ENCODE results near the gene PIM3. TPM values are rescaled to one million over a fixed set of nuclear protein-coding genes. Genes with fewer than 3 reads are reported as not detected.
A peak's percentile ranks its signal among the peaks of the same experiment; 100 is the strongest.

PIM3 gene
- total RNA-seq, 1 experiment from 2014 or later: 67.0 TPM

DNA sequence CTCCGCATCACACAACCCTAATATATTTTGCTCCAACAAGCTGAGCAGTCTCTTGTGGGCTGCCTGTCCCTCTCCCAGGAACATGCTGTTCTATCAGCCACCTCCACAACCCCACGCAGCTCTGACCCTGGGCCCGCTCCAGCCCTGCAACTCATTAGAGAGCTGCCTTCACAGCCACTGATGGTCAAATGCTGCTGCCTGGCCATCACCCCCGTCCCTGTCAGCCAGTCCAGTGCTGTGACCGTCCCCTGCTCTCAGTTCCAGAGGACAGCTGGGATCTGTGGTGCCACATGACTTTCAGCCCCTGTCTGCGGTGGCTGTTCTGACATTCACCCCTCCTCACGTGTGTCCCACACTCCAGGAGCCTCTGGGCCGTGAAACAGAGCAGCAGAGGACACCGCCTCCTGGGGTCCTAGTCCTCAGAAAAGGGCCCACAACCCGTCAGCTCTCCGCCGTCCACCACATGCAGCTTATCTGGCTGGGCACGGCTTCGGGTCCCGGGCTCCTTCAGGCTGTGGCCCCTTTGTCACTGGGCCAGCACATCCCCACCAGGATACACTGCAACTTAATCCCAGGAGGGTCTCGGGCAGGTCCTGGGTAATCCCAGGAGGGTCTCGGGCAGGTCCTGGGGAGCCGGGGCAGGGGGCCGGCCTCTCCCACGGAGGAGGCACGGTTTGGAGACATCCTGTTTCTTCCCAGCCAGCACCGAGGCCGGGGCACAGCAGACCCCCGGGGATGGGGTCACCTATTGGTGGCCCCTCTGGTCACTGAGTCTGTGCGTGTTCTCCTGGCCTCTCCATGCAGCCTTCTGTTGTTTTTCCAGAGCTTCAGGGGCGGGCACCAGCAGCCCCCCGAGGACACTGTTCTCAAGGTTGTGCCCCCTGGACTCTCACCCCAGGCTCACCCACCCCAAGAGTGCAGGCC lies 27.1 kb upstream of the PIM3 start:
- ChIA-PET CTCF (no interaction called here), POLR2A (ENCODE audit: unreplicated experiment) (interaction anchor here (0.5 to 1.0 kb wide), 4 partner anchors 17 to 69 kb away, joined by 3 to 4 read pairs (median 4); partner anchors contain the start of gene PIM3)

GRCh38 chr22:49934160-49934890 lies 26.2 kb upstream of the PIM3 start:
- no peaks in the 10 kb centered on the region for H3K9me2 ChIP-seq (ENCODE audit: insufficient read depth)
- DNase-seq: peak; percentile 77 to 88
- peaks cover 37% of the 10 kb centered on the region for H3F3A ChIP-seq (ENCODE audit: insufficient read depth, low read depth)
- H3K4me3 ChIP-seq: no peak overlapping the region; the same call in 1 of the 2 replicates
- no peak for TF ChIP-seq EZH2 (IDR thresholded peaks at IDR 0.05; ENCODE audit: low read depth)
- TF ChIP-seq, protein P1, sequence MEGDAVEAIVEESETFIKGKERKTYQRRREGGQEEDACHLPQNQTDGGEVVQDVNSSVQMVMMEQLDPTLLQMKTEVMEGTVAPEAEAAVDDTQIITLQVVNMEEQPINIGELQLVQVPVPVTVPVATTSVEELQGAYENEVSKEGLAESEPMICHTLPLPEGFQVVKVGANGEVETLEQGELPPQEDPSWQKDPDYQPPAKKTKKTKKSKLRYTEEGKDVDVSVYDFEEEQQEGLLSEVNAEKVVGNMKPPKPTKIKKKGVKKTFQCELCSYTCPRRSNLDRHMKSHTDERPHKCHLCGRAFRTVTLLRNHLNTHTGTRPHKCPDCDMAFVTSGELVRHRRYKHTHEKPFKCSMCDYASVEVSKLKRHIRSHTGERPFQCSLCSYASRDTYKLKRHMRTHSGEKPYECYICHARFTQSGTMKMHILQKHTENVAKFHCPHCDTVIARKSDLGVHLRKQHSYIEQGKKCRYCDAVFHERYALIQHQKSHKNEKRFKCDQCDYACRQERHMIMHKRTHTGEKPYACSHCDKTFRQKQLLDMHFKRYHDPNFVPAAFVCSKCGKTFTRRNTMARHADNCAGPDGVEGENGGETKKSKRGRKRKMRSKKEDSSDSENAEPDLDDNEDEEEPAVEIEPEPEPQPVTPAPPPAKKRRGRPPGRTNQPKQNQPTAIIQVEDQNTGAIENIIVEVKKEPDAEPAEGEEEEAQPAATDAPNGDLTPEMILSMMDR (conservative IDR thresholded peaks at IDR 0.05): no peak
- ChIA-PET CTCF (no interaction called here), POLR2A (ENCODE audit: unreplicated experiment) (interaction anchor here (0.5 to 1.0 kb wide), 5 partner anchors 15 to 70 kb away, joined by 3 to 4 read pairs (median 3); partner anchors contain the start of gene PIM3)
- H3K79me2 ChIP-seq (ENCODE audit: low read depth): no peaks in the 10 kb centered on the region
- no peaks in the 10 kb centered on the region; the same call in 1 of the 2 replicates for H3K27me3 ChIP-seq (ENCODE audit: insufficient read depth, low read depth)
- H3K4me2 ChIP-seq: peak overlapping the region; percentile 58
- no peaks in the 10 kb centered on the region for H3K36me3 ChIP-seq (ENCODE audit: low read depth)
- no peak overlapping the region for H2AFZ ChIP-seq
- H3K4me1 ChIP-seq (replicated peaks; ENCODE audit: insufficient read depth): peaks cover 29% of the 10 kb centered on the region
- intact Hi-C loops (cut with micrococcal nuclease; ENCODE audit: unreplicated experiment): no loop called here
- TSS peak; percentile 68 for BruUV-seq (replicated peaks)
- no peaks in the 10 kb centered on the region for H4K20me1 ChIP-seq (ENCODE audit: insufficient read depth)
- H3K9me3 ChIP-seq (ENCODE audit: insufficient read depth, low read depth): no peaks in the 10 kb centered on the region
- H3K27ac ChIP-seq: no peak overlapping the region

More for the DNA sequence above, 27.1 kb upstream of the PIM3 start:
- peaks cover 37% of the 10 kb centered on the region for H3F3A ChIP-seq (ENCODE audit: insufficient read depth, low read depth)
- intact Hi-C loops (cut with micrococcal nuclease; ENCODE audit: unreplicated experiment): no loop called here
- H3K27ac ChIP-seq: no peak overlapping the region
- no peak overlapping the region for H2AFZ ChIP-seq
- no peaks in the 10 kb centered on the region; the same call in 1 of the 2 replicates for H3K27me3 ChIP-seq (ENCODE audit: insufficient read depth, low read depth)
- DNase-seq: no peak
- peak overlapping the region; percentile 58; the same call in 1 of the 2 replicates for H3K4me2 ChIP-seq
- TF ChIP-seq, protein P1 (conservative IDR thresholded peaks at IDR 0.05): no peak
- no peak for TF ChIP-seq EZH2 (IDR thresholded peaks at IDR 0.05; ENCODE audit: low read depth)
- no peaks in the 10 kb centered on the region for H4K20me1 ChIP-seq (ENCODE audit: insufficient read depth)
- H3K9me2 ChIP-seq (ENCODE audit: insufficient read depth): no peaks in the 10 kb centered on the region
- H3K79me2 ChIP-seq (ENCODE audit: low read depth): no peaks in the 10 kb centered on the region
- peaks cover 29% of the 10 kb centered on the region for H3K4me1 ChIP-seq (replicated peaks; ENCODE audit: insufficient read depth)
- H3K4me3 ChIP-seq: no peak overlapping the region
- BruUV-seq (replicated peaks): TSS peak; percentile 62
- no peaks in the 10 kb centered on the region for H3K36me3 ChIP-seq (ENCODE audit: low read depth)
- H3K9me3 ChIP-seq (ENCODE audit: insufficient read depth, low read depth): no peaks in the 10 kb centered on the region

DNA sequence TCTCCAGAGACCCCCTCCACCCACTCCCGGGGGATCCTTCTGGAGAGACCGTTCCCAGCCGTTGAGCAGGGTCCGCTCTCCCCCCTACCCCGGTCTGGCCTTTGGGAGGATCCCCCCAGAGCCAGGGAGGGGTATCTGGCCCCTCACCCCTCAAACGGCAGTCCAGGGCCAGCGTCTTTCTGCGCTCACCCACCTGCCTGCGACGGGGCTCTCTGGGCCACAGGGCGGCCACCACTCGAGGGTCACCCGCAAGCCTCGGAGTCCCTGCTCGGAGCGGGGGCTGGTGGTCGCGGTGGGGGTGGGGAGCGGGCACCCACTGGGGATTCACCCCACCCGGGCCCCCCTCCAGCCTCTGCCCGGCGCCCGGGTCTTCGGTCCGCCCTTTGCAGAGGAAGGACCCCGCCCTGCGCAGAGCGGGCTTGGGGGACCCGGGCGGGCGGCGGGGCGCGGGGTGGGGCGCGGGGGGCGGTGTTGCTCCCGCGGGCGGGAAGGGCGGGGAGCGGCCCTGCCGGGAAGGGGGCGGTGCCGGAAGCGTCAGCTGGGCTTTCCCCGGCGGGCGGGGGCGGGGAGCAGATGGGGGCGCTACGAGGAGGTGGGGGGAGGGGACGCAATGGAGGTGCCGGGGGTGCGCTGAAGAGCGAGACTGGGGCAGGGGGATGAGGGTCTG lies 25.5 kb upstream of the PIM3 start:
- no peaks in the 10 kb centered on the region for H3K9me2 ChIP-seq (ENCODE audit: insufficient read depth)
- H3K4me3 ChIP-seq: peak overlapping the region; percentile 30; the same call in 1 of the 2 replicates
- no peaks in the 10 kb centered on the region for H3K79me2 ChIP-seq (ENCODE audit: low read depth)
- DNase-seq: peak in 1 of 2 experiments; percentile 84
- H3K4me2 ChIP-seq: peak overlapping the region; percentile 58
- peaks cover 37% of the 10 kb centered on the region for H3F3A ChIP-seq (ENCODE audit: insufficient read depth, low read depth)
- H4K20me1 ChIP-seq (ENCODE audit: insufficient read depth): no peaks in the 10 kb centered on the region
- no peaks in the 10 kb centered on the region for H3K36me3 ChIP-seq (ENCODE audit: low read depth)
- ChIA-PET POLR2A (ENCODE audit: unreplicated experiment) (interaction anchor here (1.5 kb wide), 1 partner anchor 17 kb away, joined by 4 read pairs; no protein-coding TSS in a partner anchor), CTCF (no interaction called here)
- BruUV-seq (replicated peaks): no TSS peak
- H3K27ac ChIP-seq: no peak overlapping the region
- TF ChIP-seq, protein P1 (conservative IDR thresholded peaks at IDR 0.05): no peak
- no peak for TF ChIP-seq EZH2 (IDR thresholded peaks at IDR 0.05; ENCODE audit: low read depth)
- H3K27me3 ChIP-seq (ENCODE audit: insufficient read depth, low read depth): no peaks in the 10 kb centered on the region
- no peaks in the 10 kb centered on the region for H3K9me3 ChIP-seq (ENCODE audit: insufficient read depth, low read depth)
- H3K4me1 ChIP-seq (replicated peaks; ENCODE audit: insufficient read depth): peaks cover 29% of the 10 kb centered on the region
- intact Hi-C loops (cut with micrococcal nuclease; ENCODE audit: unreplicated experiment): no loop called here
- no peak overlapping the region for H2AFZ ChIP-seq

Data from PC-9 (cell line).